ENCODE data around the gene FLRT3. TPM values are rescaled to one million over a fixed set of nuclear protein-coding genes. Genes with fewer than 3 reads are reported as not detected.

FLRT3 gene
- total and polyA plus RNA-seq, 10 of the 15 experiments (the other 5 are each of a cell fraction or from before 2014, with no cell fraction given): 0.06 to 1.9 (median 0.29) TPM

DNA sequence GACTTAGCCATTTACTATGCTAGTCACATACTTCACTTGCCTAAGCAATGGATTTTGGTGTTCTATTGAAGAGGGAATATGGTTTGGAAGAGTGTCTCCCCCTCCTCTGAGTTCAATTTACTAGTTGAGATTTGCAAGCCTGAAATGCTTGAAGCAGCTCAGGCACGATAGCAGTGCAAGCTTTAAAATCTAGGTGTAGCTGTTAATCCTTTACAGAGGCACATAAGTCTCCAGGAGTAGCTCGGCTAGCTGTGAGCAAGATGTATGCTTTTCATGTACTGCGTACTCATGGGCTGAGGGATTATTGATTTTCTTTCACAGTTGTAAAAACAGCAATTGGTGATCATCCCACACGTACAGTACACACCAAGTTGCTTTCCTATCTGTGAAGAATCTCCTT is 726 bp downstream of the FLRT3 start:
- no peak overlapping the region for H2AFZ ChIP-seq (ENCODE audit: control insufficient read depth, low read depth, low read length)
- intact Hi-C loops (cut with micrococcal nuclease; ENCODE audit: unreplicated experiment) (loop anchor here (1.0 to 10.0 kb wide), 4 partner anchors 496 to 1318 kb away; no protein-coding TSS in a partner anchor), in situ Hi-C loops (cut with MboI) (loop anchor here (10.0 to 25.0 kb wide), 2 partner anchors 898 to 1326 kb away; no protein-coding TSS in a partner anchor)
- no peak overlapping the region for H3K27ac ChIP-seq (ENCODE audit: control insufficient read depth, insufficient read depth)
- H3K4me1 ChIP-seq (ENCODE audit: control insufficient read depth, insufficient read depth, low read length): no peaks in the 10 kb centered on the region
- no peaks in the 10 kb centered on the region for H3K79me2 ChIP-seq (ENCODE audit: control insufficient read depth, insufficient read depth, low read length)
- POLR2A ChIA-PET: no interaction called here
- DNase-seq (ENCODE audit: low read depth, low spot score): no peak
- no TSS peak for BruUV-seq (replicated peaks)
- no peak overlapping the region for H3K4me3 ChIP-seq
- H3K4me2 ChIP-seq (ENCODE audit: control insufficient read depth, insufficient read depth): no peak overlapping the region
- FAIRE-seq: no peak
- SMC1A ChIA-PET (ENCODE audit: uncharacterized antibody, unreplicated experiment): interaction anchor here (0.6 to 2.1 kb wide), 6 partner anchors 11 to 1475 kb away, joined by 3 to 12 read pairs (median 7); no protein-coding TSS in a partner anchor
- no peak overlapping the region for H3K9ac ChIP-seq (ENCODE audit: control insufficient read depth, insufficient read depth, low read length)
- H3K27me3 ChIP-seq (replicated peaks in 1 of 2; ENCODE audit: control insufficient read depth in 2 of 2, insufficient read depth in 2 of 2, low read length in 1 of 2): no peaks in the 10 kb centered on the region
- no peaks in the 10 kb centered on the region for H3K36me3 ChIP-seq (ENCODE audit: control insufficient read depth in 2 of 2, insufficient read depth in 2 of 2, low read length in 1 of 2)
- CTCF ChIA-PET: interaction anchor here (0.6 to 3.9 kb wide), 5 partner anchors 8 to 900 kb away, joined by 3 to 25 read pairs (median 5); no protein-coding TSS in a partner anchor
- peak; percentile 54 for ATAC-seq
- TF ChIP-seq SP1 (IDR thresholded peaks at IDR 0.05; ENCODE audit: low read depth, low read length): no peak
- TF ChIP-seq NFYB (IDR thresholded peaks at IDR 0.05; ENCODE audit: insufficient read depth, low read depth, low read length): no peak
- no peak for TF ChIP-seq ZNF622 (IDR thresholded peaks at IDR 0.05)
- no peak for TF ChIP-seq SREBF1 (IDR thresholded peaks at IDR 0.05; ENCODE audit: low read length)
- TF ChIP-seq, protein P1, sequence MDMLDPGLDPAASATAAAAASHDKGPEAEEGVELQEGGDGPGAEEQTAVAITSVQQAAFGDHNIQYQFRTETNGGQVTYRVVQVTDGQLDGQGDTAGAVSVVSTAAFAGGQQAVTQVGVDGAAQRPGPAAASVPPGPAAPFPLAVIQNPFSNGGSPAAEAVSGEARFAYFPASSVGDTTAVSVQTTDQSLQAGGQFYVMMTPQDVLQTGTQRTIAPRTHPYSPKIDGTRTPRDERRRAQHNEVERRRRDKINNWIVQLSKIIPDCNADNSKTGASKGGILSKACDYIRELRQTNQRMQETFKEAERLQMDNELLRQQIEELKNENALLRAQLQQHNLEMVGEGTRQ (IDR thresholded peaks at IDR 0.05; ENCODE audit: borderline replicate concordance, low read depth, low read length): no peak
- no peak for TF ChIP-seq ZNF274 (IDR thresholded peaks at IDR 0.05; ENCODE audit: insufficient read depth, insufficient read length)
- TF ChIP-seq KLF5 (IDR thresholded peaks at IDR 0.05; ENCODE audit: partially characterized antibody): no peak
- TF ChIP-seq TCF3 (IDR thresholded peaks at IDR 0.05; ENCODE audit: borderline replicate concordance, insufficient read depth, low read depth, low read length): no peak
- TF ChIP-seq, protein P2, sequence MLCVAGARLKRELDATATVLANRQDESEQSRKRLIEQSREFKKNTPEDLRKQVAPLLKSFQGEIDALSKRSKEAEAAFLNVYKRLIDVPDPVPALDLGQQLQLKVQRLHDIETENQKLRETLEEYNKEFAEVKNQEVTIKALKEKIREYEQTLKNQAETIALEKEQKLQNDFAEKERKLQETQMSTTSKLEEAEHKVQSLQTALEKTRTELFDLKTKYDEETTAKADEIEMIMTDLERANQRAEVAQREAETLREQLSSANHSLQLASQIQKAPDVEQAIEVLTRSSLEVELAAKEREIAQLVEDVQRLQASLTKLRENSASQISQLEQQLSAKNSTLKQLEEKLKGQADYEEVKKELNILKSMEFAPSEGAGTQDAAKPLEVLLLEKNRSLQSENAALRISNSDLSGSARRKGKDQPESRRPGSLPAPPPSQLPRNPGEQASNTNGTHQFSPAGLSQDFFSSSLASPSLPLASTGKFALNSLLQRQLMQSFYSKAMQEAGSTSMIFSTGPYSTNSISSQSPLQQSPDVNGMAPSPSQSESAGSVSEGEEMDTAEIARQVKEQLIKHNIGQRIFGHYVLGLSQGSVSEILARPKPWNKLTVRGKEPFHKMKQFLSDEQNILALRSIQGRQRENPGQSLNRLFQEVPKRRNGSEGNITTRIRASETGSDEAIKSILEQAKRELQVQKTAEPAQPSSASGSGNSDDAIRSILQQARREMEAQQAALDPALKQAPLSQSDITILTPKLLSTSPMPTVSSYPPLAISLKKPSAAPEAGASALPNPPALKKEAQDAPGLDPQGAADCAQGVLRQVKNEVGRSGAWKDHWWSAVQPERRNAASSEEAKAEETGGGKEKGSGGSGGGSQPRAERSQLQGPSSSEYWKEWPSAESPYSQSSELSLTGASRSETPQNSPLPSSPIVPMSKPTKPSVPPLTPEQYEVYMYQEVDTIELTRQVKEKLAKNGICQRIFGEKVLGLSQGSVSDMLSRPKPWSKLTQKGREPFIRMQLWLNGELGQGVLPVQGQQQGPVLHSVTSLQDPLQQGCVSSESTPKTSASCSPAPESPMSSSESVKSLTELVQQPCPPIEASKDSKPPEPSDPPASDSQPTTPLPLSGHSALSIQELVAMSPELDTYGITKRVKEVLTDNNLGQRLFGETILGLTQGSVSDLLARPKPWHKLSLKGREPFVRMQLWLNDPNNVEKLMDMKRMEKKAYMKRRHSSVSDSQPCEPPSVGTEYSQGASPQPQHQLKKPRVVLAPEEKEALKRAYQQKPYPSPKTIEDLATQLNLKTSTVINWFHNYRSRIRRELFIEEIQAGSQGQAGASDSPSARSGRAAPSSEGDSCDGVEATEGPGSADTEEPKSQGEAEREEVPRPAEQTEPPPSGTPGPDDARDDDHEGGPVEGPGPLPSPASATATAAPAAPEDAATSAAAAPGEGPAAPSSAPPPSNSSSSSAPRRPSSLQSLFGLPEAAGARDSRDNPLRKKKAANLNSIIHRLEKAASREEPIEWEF (IDR thresholded peaks at IDR 0.05; ENCODE audit: insufficient replicate concordance, low read depth, low read length): no peak
- no peak for TF ChIP-seq HCFC1 (IDR thresholded peaks at IDR 0.05; ENCODE audit: low read length)
- TF ChIP-seq, protein P3, sequence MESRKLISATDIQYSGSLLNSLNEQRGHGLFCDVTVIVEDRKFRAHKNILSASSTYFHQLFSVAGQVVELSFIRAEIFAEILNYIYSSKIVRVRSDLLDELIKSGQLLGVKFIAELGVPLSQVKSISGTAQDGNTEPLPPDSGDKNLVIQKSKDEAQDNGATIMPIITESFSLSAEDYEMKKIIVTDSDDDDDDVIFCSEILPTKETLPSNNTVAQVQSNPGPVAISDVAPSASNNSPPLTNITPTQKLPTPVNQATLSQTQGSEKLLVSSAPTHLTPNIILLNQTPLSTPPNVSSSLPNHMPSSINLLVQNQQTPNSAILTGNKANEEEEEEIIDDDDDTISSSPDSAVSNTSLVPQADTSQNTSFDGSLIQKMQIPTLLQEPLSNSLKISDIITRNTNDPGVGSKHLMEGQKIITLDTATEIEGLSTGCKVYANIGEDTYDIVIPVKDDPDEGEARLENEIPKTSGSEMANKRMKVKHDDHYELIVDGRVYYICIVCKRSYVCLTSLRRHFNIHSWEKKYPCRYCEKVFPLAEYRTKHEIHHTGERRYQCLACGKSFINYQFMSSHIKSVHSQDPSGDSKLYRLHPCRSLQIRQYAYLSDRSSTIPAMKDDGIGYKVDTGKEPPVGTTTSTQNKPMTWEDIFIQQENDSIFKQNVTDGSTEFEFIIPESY (IDR thresholded peaks at IDR 0.05): no peak
- no peak for TF ChIP-seq RFX5 (IDR thresholded peaks at IDR 0.05; ENCODE audit: low read depth, low read length)
- no peak for TF ChIP-seq POLR2A (IDR thresholded peaks at IDR 0.05; ENCODE audit: low read depth, low read length)
- TF ChIP-seq STAT1 (conservative IDR thresholded peaks at IDR 0.05): no peak
- TF ChIP-seq KAT2A (conservative IDR thresholded peaks at IDR 0.05; ENCODE audit: control insufficient read depth, low read depth, low read length): no peak
- no peak for TF ChIP-seq GATAD2B (conservative IDR thresholded peaks at IDR 0.05; ENCODE audit: low read depth)
- TF ChIP-seq NBN (IDR thresholded peaks at IDR 0.05): no peak
- H4K20me1 ChIP-seq (ENCODE audit: control insufficient read depth, insufficient read depth): no peaks in the 10 kb centered on the region
- H3K9me3 ChIP-seq (replicated peaks; ENCODE audit: control insufficient read depth, insufficient read depth, low read length): no peaks in the 10 kb centered on the region
- 37% methylated on average over 4 of the region's 4 CpGs for WGBS (ENCODE audit: insufficient coverage, insufficient replicate concordance, low lambda C conversion rate, missing lambda C conversion rate)
- RAD21 ChIA-PET (ENCODE audit: unreplicated experiment): interaction anchor here (1.1 to 2.1 kb wide), 4 partner anchors 21 to 1318 kb away, joined by 3 to 22 read pairs (median 14); no protein-coding TSS in a partner anchor

Data from GM12878 (cell line).